NT2/D1 (cell line): ENCODE results near the gene ARL15.

ENCODE experiments used
- DNase-seq: peaks from one replicate; pipeline ENCODE4 v3.0.0-alpha.2; 2011; ENCODE audit warnings: low read depth, low spot score
- H3K27me3 ChIP-seq: 2 replicates; pipeline ENCODE4 v1.6.0; 2011; ENCODE audit warnings: mild to moderate bottlenecking; ENCODE audit not compliant: insufficient read length, insufficient read depth
- H3K36me3 ChIP-seq: 2 replicates; pipeline ENCODE4 v1.6.1; 2011; ENCODE audit warnings: mild to moderate bottlenecking, low read length, mixed read lengths; ENCODE audit not compliant: insufficient read depth, insufficient read length
- H3K4me1 ChIP-seq: 2 replicates; pipeline ENCODE4 v1.5.1; 2011; ENCODE audit not compliant: insufficient read depth, insufficient read length
- H3K4me3 ChIP-seq: 2 replicates; pipeline ENCODE4 v1.5.1; 2011; ENCODE audit warnings: low read depth; ENCODE audit not compliant: insufficient read length
- H3K9ac ChIP-seq: 2 replicates; pipeline ENCODE4 v1.6.0; 2011; ENCODE audit warnings: low read depth; ENCODE audit not compliant: insufficient read length
- H3K9me3 ChIP-seq: 2 replicates; pipeline ENCODE4 v1.5.1; 2011; ENCODE audit warnings: mild to moderate bottlenecking, low read length; ENCODE audit not compliant: insufficient read depth
- SUZ12 ChIP-seq: IDR thresholded peaks from 2 replicates; pipeline ENCODE4 v1.6.1; 2011; ENCODE audit not compliant: insufficient read length, insufficient read depth; ENCODE audit errors: extremely low read depth
- YY1 ChIP-seq: IDR thresholded peaks from 2 replicates; pipeline ENCODE4 v1.6.1; 2011; ENCODE audit not compliant: insufficient read length, insufficient read depth
- ZNF274 ChIP-seq: IDR thresholded peaks from 2 replicates; pipeline ENCODE4 v1.6.1; 2011; ENCODE audit warnings: mild to moderate bottlenecking, low read depth, low read length

Gene ARL15

DNA sequence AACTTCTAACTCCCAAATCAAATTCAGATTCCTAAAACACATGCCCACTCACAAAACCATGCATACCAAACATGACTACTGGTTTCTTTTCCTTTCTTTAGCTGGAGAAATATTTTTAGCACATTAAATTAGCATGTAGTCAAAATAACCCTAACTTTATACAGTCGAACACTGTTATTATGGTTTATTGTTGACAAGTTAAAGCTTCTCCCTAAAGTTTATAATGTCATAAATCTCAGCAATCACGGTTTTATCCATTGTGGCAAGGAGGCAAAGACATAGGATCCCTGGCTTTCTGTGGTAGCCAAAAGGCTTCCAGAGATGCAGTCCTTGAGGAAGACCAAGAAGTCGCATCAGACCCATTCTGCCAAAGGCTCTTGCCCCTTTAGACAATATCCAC is 27.5 kb downstream of the ARL15 start:
- H3K9ac ChIP-seq: no peak overlapping the region
- no peaks in the 10 kb centered on the region for H3K4me1 ChIP-seq
- TF ChIP-seq ZNF274 (no peak), YY1 (no peak)
- H3K36me3 ChIP-seq: peaks cover 5% of the 10 kb centered on the region
- no peak for DNase-seq
- no peaks in the 10 kb centered on the region for H3K27me3 ChIP-seq
- H3K9me3 ChIP-seq: peaks cover 32% of the 10 kb centered on the region
- no peak overlapping the region for H3K4me3 ChIP-seq

DNA sequence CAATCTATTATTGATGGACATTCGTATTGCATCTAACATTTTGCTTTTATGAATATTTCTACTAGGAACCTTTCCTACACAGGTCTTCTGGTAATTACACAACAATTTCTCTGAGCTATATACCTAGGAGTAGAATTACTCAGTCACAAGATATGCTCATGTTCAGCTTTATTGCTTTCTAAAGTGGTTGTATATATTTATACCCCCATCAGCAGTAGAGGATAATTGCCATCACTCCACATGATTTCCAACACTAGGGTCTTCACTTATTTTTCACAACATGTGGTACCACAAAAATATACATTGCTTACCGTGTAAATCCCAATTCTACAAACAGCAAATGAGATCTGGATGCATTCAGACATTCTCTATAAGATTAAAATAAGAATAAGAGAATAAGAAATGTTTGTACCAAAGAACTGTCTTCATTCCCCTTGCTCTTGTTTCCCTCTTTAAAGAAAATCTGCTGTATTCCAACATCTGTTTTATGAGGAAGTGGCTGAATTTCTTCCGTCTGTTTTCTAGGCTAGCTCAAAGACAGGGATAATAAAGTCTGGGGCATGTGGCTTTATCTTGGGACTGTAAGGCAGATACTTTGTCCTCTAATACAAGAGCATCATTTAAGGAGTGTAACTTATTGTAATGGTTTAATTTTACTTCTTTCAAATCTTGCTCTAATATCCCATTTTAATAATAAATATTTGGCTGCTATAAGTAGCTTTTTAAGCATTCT is 28.2 kb downstream of the ARL15 start:
- H3K9me3 ChIP-seq: peaks cover 27% of the 10 kb centered on the region
- TF ChIP-seq YY1: no peak
- TF ChIP-seq ZNF274: no peak
- TF ChIP-seq SUZ12: no peak

DNA sequence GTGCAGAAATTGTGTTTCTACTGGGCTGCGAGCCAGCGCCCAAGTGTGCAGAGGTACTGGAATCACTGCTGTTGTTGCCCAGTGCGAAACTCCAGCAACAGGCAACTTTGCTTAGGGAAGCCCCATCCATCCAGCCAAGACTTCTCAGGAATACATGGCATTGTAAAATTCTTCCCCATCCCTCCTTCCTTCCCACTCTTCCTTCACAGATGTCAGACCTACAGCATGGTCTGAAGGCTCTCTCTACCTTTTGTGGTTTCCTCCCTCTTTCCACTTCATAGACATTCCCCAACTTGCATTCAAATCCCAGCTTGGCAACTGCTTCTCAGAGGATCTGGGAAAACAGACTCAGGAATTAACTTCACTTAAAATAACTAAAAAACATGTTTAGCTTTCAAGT is 30.4 kb downstream of the ARL15 start:
- DNase-seq: no peak
- H3K9ac ChIP-seq: no peak overlapping the region
- TF ChIP-seq ZNF274 (no peak), SUZ12 (no peak), YY1 (no peak)
- no peak overlapping the region for H3K4me3 ChIP-seq
- peaks cover 5% of the 10 kb centered on the region for H3K36me3 ChIP-seq
- H3K4me1 ChIP-seq: no peaks in the 10 kb centered on the region
- no peaks in the 10 kb centered on the region for H3K27me3 ChIP-seq
- H3K9me3 ChIP-seq: peaks cover 21% of the 10 kb centered on the region; the same call in 1 of the 2 replicates

More for the DNA sequence above, 28.2 kb downstream of the ARL15 start:
- H3K36me3 ChIP-seq: peaks cover 5% of the 10 kb centered on the region
- no peak overlapping the region for H3K9ac ChIP-seq
- no peaks in the 10 kb centered on the region for H3K4me1 ChIP-seq
- no peak for DNase-seq
- no peak overlapping the region for H3K4me3 ChIP-seq
- H3K27me3 ChIP-seq: no peaks in the 10 kb centered on the region

DNA sequence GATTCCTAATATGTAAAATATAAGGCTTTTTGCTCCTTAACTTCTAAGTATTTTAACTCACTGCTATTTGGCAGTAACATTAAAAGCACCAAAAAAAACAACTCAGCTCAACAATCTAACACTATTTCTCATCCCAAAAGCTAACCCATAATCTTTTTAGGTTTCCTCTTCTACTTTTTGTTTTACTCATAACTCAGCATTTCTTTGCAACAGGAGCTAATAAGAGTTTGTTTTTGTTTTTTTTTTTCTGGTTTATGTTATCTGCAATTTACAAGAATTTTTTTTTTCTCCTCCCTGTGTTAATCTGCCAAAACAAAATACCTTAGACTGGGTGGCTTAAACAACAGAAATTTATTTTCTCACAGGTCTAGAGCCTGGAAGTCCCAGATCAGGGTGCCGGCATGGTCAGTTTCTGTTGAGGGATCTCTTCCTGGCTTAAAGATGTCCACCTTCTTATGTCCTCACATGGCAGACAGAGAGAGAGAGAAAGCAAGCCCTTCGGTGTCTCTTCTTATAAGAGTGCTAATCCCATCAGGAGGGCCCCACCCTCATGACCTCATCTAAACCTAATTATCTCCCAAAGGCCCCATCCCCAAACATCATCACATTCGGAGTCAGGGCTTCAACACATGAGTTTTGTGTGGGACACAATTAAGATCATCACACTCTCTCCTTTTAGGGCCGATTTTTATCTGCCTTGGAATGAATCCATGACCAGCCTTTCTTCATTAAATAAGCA is 31.2 kb downstream of the ARL15 start:
- H3K9me3 ChIP-seq: peaks cover 21% of the 10 kb centered on the region; the same call in 1 of the 2 replicates
- H3K4me3 ChIP-seq: no peak overlapping the region
- no peak for DNase-seq
- TF ChIP-seq SUZ12: no peak
- TF ChIP-seq ZNF274: no peak
- no peak for TF ChIP-seq YY1
- H3K4me1 ChIP-seq: no peaks in the 10 kb centered on the region
- H3K36me3 ChIP-seq: peaks cover 5% of the 10 kb centered on the region
- H3K9ac ChIP-seq: no peak overlapping the region
- no peaks in the 10 kb centered on the region for H3K27me3 ChIP-seq

DNA sequence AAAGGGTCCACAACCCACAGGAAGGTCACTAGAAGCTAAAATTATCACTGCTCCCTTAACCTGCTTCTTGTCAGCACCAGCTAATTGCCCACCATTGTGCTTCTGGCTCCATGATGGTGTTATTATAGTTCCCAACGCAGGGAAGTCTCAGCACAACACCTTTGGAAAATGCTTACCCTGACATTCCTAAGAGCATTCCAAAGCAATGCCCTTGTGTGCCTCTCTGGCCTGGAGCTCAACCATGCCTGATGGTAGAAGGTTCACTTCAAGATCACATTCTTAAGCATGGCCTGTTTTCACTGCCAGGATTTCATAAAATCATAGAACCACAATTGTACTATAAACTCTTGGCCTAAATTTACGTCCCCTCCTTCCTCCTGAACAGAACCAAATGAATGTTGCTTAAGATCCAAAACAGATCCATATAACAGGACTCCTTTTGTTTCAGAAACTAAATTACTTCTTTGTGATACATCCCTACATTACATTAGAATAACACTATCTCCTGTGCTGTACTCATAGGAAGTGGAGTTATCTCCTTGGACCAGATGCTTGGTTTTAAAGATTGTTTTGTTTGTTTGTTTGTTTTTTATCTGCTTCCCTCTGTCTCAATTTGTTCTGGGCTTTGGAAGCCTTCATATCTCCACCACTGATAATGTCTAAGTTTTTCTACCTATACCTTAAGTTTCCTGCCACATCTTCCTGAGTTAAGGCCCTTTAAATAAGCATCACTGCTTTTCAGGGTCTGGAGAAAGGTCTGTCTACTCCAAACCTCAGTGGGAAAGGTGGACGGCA is 32.1 kb downstream of the ARL15 start:
- H3K27me3 ChIP-seq: no peaks in the 10 kb centered on the region
- TF ChIP-seq SUZ12: no peak
- no peak for TF ChIP-seq ZNF274
- TF ChIP-seq YY1: no peak
- peaks cover 21% of the 10 kb centered on the region; the same call in 1 of the 2 replicates for H3K9me3 ChIP-seq
- no peak overlapping the region for H3K9ac ChIP-seq
- peaks cover 5% of the 10 kb centered on the region for H3K36me3 ChIP-seq
- no peak overlapping the region for H3K4me3 ChIP-seq
- H3K4me1 ChIP-seq: no peaks in the 10 kb centered on the region
- DNase-seq: no peak

DNA sequence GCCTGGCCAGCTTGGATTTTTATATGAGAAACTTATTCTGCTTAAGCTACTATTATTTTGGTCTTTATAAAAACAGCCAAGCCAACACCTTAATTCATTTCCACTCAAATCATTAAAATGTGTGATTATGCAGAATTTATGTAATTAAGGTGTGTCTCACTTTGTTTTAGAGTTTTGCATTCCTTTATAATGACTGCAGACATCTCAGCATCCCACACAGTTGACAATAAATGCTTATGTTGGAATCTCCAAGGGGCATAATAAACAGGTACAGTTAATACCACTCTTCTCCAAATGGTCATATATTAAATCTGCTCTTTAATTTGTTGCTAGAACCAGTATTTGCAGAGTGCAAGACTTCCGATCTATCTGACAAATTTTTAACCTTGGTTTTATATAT is 34.3 kb downstream of the ARL15 start:
- peaks cover 15% of the 10 kb centered on the region; the same call in 1 of the 2 replicates for H3K9me3 ChIP-seq
- no peaks in the 10 kb centered on the region for H3K4me1 ChIP-seq
- no peaks in the 10 kb centered on the region for H3K27me3 ChIP-seq
- H3K4me3 ChIP-seq: no peak overlapping the region
- DNase-seq: no peak
- TF ChIP-seq SUZ12: no peak
- no peak for TF ChIP-seq YY1
- TF ChIP-seq ZNF274: no peak
- peaks cover 5% of the 10 kb centered on the region for H3K36me3 ChIP-seq
- H3K9ac ChIP-seq: no peak overlapping the region

DNA sequence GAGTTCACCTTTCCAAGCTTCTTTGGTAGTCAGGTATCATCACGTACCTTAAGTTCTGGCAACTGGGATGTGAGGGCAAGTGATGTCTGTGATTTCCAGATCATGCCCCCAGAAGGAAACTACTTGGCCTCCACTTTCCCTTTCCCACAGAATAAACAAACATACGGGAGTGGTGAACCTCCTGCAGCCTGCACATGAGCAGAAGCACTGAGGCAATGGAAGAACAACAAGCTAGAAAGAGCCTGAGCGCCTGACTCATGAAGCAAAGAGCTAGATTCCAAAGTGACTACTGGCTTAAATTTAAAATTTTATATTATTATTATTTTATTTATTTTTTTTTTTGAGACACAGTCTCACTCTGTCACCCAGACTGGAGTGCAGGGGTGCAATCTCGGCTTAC is 35.0 kb downstream of the ARL15 start:
- no peak for TF ChIP-seq YY1
- no peak for TF ChIP-seq ZNF274
- TF ChIP-seq SUZ12: no peak
- DNase-seq: no peak
- Histone ChIP-seq H3K36me3 (peaks cover 5% of the 10 kb centered on the region), H3K4me1 (no peaks in the 10 kb centered on the region), H3K27me3 (no peaks in the 10 kb centered on the region), H3K9ac (no peak overlapping the region), H3K4me3 (no peak overlapping the region), H3K9me3 (peaks cover 8% of the 10 kb centered on the region; the same call in 1 of the 2 replicates)
